Lower leg skin (tissue), 3 donors: ENCODE results near the gene TCEA2.

Experiments
- CTCF ChIP-seq, 3 donors: fragments of 450-650 bp; IDR thresholded peaks; one replicate each; pipeline ENCODE4 v1.5.1; 2016; ENCODE audit warnings: antibody characterized with exemption in 3 of 3, mild to moderate bottlenecking in 3 of 3, moderate library complexity in 2 of 3
- POLR2A ChIP-seq, 2 donors: fragments of 450-650 bp; IDR thresholded peaks; one replicate each; pipeline ENCODE4 v1.6.1; 2016 to 2017; ENCODE audit warnings: antibody characterized with exemption in 2 of 2, mild to moderate bottlenecking in 1 of 2, moderate library complexity in 1 of 2

DNA sequence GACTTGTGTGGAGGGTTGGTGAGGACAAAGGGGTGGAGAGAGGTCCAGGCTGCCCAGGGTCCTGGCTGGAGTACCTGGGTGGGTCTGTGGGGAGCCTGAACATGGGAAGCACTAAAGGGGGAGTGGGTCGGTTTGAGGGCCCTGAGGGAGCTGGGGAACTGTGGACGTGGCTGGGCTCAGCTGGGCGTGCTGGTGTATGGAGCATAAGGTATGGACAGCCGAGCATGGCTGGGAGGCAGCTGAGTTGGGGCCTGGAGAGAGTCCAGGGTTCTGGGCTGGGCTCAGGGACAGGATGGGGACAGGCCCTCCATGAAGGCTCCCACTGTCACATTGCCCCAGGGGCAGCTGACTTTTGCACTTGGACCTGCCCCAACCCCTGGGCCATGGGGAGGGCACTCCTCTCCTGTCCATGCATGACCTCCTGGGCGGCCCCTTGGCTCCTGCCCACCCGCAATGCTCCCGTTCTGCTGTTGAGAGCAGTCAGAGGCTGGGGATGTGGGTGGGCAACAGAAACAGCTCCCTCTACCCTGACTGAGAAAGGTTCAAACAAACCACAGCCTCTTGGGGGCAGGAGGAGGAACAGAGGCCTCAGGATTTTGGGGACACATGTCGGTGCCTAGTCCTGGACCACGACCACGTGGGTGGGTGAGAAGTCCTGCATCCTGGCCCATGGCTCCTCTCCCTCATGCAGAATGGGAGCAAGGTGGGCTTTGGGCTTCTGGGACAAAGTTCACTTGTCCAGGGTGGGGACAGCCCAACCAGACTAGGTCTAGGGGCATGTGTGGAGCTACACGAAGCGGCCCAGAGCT lies 22.6 kb upstream of the TCEA2 start:
- TF ChIP-seq POLR2A (IDR thresholded peaks at IDR 0.05) (no peak), CTCF (IDR thresholded peaks at IDR 0.05) (no peak)
